Retinal pigment epithelial cell (primary cell): ENCODE measurements around the gene CCSAP.
"Not testable (repeated sequence)": the region's sequence is repeated elsewhere in the genome, so short reads cannot be mapped to it uniquely, and the experiment has no call there.

Experiments used
- DNase-seq: peaks from one replicate; pipeline ENCODE4 v3.0.0-alpha.2; 2010; ENCODE audit warnings: low read depth
- H3K4me3 ChIP-seq: 2 replicates; pipeline ENCODE4 v1.5.1; 2011; ENCODE audit warnings: mild to moderate bottlenecking, low read length, control low read depth, moderate library complexity
- CTCF ChIP-seq: conservative IDR thresholded peaks from 2 replicates; pipeline ENCODE4 v1.5.1; 2011; ENCODE audit warnings: low read depth, low read length, control low read depth, inconsistent platforms

CCSAP gene

GRCh38 chr1:229339520-229339919 is 3.3 kb downstream of the CCSAP start:
- no peak for DNase-seq
- TF ChIP-seq CTCF = no peak
- H3K4me3 ChIP-seq = no peak overlapping the region

- DNase-seq = no peak
- H3K4me3 ChIP-seq = no peak overlapping the region
- no peak for TF ChIP-seq CTCF
Observed at GRCh38 chr1:229339086-229339485, 3.8 kb downstream of the CCSAP start.

GRCh38 chr1:229336345-229336744 is 6.5 kb downstream of the CCSAP start:
- no peak overlapping the region for H3K4me3 ChIP-seq
- no peak for DNase-seq
- TF ChIP-seq CTCF = no peak

- TF ChIP-seq CTCF = no peak
- no peak overlapping the region for H3K4me3 ChIP-seq
- no peak for DNase-seq
Observed at GRCh38 chr1:229334716-229335115, 8.1 kb downstream of the CCSAP start.

- H3K4me3 ChIP-seq = no peak overlapping the region
- no peak for TF ChIP-seq CTCF
- no peak for DNase-seq
Observed at GRCh38 chr1:229334269-229334668, 8.6 kb downstream of the CCSAP start.

- DNase-seq = no peak
- no peak for TF ChIP-seq CTCF
- H3K4me3 ChIP-seq = no peak overlapping the region
Observed at GRCh38 chr1:229328598-229329362, 14.1 kb downstream of the CCSAP start.

- not testable (repeated sequence) for H3K4me3 ChIP-seq, DNase-seq
Observed at GRCh38 chr1:229327765-229328164, 15.1 kb downstream of the CCSAP start.
